CD4-positive, alpha-beta memory T cell (primary cell): ENCODE measurements around the gene F11R. TPM values are rescaled to one million over a fixed set of nuclear protein-coding genes. Genes with fewer than 3 reads are reported as not detected.
"Not testable (repeated sequence)": the region's sequence is repeated elsewhere in the genome, so short reads cannot be mapped to it uniquely, and the experiment has no call there.

Experiments
- CTCF ChIA-PET: fragments of 350-600 bp; sonication (Branson Sonifier 250); formaldehyde crosslinking; loops from one replicate; lab custom pipeline; 2021; ENCODE audit warnings: inconsistent platforms; ENCODE audit not compliant: partially characterized antibody; lab: Charles Lee
- POLR2A ChIA-PET: fragments of 350-600 bp; sonication (Branson Sonifier 250); formaldehyde crosslinking; loops from one replicate; lab custom pipeline; 2021; ENCODE audit not compliant: partially characterized antibody; lab: Charles Lee
- DNase-seq, 5 donors: peaks; one replicate each; pipeline versions ENCODE4 v3.0.0 to v3.0.0-alpha.2; 2020 to 2022; ENCODE audit warnings: mixed read lengths in 1 of 5
- H3K27ac ChIP-seq: one replicate; pipeline ENCODE4 v1.7.0; 2013; ENCODE audit warnings: low read depth, low read length
- H3K27me3 ChIP-seq: 2 replicates; pipeline ENCODE4 v1.7.0; 2013; ENCODE audit warnings: mild to moderate bottlenecking, low read length, moderate library complexity; ENCODE audit not compliant: insufficient read depth
- H3K36me3 ChIP-seq: 2 replicates; pipeline ENCODE4 v1.7.0; 2013; ENCODE audit warnings: mild to moderate bottlenecking, low read length, moderate library complexity; ENCODE audit not compliant: insufficient read depth
- H3K4me1 ChIP-seq: 2 replicates; pipeline ENCODE4 v1.7.0; 2013; ENCODE audit warnings: mild to moderate bottlenecking, low read length, moderate library complexity; ENCODE audit not compliant: insufficient read depth
- H3K4me3 ChIP-seq, 2 donors: one replicate each; pipeline ENCODE4 v1.7.0; 2013; ENCODE audit warnings: low read length in 2 of 2, mild to moderate bottlenecking in 1 of 2
- H3K9me3 ChIP-seq, 2 donors: one replicate each; pipeline ENCODE4 v1.7.0; 2013; ENCODE audit warnings: low read length in 2 of 2, control low read depth in 1 of 2; ENCODE audit not compliant: control insufficient read depth in 1 of 2
- H3K27ac Mint-ChIP-seq, 7 donors: one replicate each; pipeline ENCODE4 v1.8.0; 2020 to 2021; ENCODE audit warnings: mixed read lengths in 7 of 7, mild to moderate bottlenecking in 6 of 7, inconsistent platforms in 3 of 7, moderate library complexity in 3 of 7
- H3K27me3 Mint-ChIP-seq, 2 donors: one replicate each; pipeline ENCODE4 v1.8.0; 2020 to 2021; ENCODE audit warnings: mixed read lengths in 2 of 2
- H3K36me3 Mint-ChIP-seq, 2 donors: one replicate each; pipeline ENCODE4 v1.8.0; 2020 to 2021; ENCODE audit warnings: mixed read lengths in 2 of 2, inconsistent platforms in 1 of 2, mild to moderate bottlenecking in 1 of 2
- H3K4me1 Mint-ChIP-seq, 4 donors: one replicate each; pipeline ENCODE4 v1.8.0; 2020 to 2021; ENCODE audit warnings: mixed read lengths in 4 of 4, mild to moderate bottlenecking in 1 of 4
- H3K4me3 Mint-ChIP-seq, 8 donors: one replicate each; pipeline ENCODE4 v1.8.0; 2020 to 2021; ENCODE audit warnings: mixed read lengths in 8 of 8, mild to moderate bottlenecking in 7 of 8, moderate library complexity in 6 of 8, inconsistent platforms in 3 of 8
- H3K9me3 Mint-ChIP-seq, 8 donors: one replicate each; pipeline ENCODE4 v1.8.0; 2020 to 2021; ENCODE audit warnings: mixed read lengths in 8 of 8, mild to moderate bottlenecking in 5 of 8, inconsistent platforms in 3 of 8, moderate library complexity in 1 of 8
- intact Hi-C: fragments of 100-400 bp; cut with micrococcal nuclease; formaldehyde crosslinking; loops from one replicate; pipeline ENCODE4 v1.15.1; 2023
- polyA plus RNA-seq, 2 donors: library from polyadenylated mRNA; unstranded; fragments of 300-500 nt; fragmentation: Illumina TruSeq; gene quantifications; one replicate each; pipeline ENCODE4 v1.2.3, GENCODE V29; 2021
- total RNA-seq, 2 experiments: library from RNA; stranded (reverse); gene quantifications; one replicate each; pipeline ENCODE4 v1.2.3, GENCODE V29; 2021

F11R gene
- total and polyA plus RNA-seq, 4 experiments from 2014 or later, result 15.9 to 33.2 (median 23.2) TPM

GRCh38 chr1:161065681-161066080, 44.7 kb upstream of the F11R start:
- H3K9me3 ChIP-seq, H3K9me3 Mint-ChIP-seq, H3K27ac ChIP-seq, H3K27me3 Mint-ChIP-seq, DNase-seq, H3K27me3 ChIP-seq, H3K4me3 ChIP-seq: not testable (repeated sequence)
- Mint-ChIP-seq H3K4me3 (peak overlapping the region in 6 of 8 donors; percentile 9 to 96 (median 56)), H3K27ac (peak overlapping the region; percentile 42 to 92 (median 76)), H3K36me3 (peaks cover 37 to 65% of the 10 kb centered on the region in 2 donors), H3K4me1 (peaks cover 48 to 89% (median 65%) of the 10 kb centered on the region in 4 donors)
- ChIA-PET POLR2A (interaction anchor here (0.9 to 10.9 kb wide), 2 partner anchors 20 to 52 kb away, joined by 4 to 602 read pairs; partner anchors contain the start of genes NIT1, PFDN2, TSTD1 and USF1), CTCF (interaction anchor here (1.3 to 10.1 kb wide), 4 partner anchors 9 to 30 kb away, joined by 4 to 171 read pairs (median 82); partner anchors contain the start of genes KLHDC9, TSTD1 and USF1)
- H3K4me1 ChIP-seq, result peaks cover 82% of the 10 kb centered on the region
- peaks cover 12% of the 10 kb centered on the region for H3K36me3 ChIP-seq
- intact Hi-C loops, result loop anchor here (5.0 kb wide), 1 partner anchor 723 kb away; the partner anchor contains the start of genes COPA and NCSTN

- H3K9me3 Mint-ChIP-seq, H3K27me3 Mint-ChIP-seq, DNase-seq, intact Hi-C loops, H3K27me3 ChIP-seq, H3K9me3 ChIP-seq: not testable (repeated sequence)
- H3K36me3 Mint-ChIP-seq, result peaks cover 42 to 69% of the 10 kb centered on the region in 2 donors
- peaks cover 90% of the 10 kb centered on the region for H3K4me1 ChIP-seq
- POLR2A ChIA-PET, result interaction anchor here (1.3 to 10.9 kb wide), 2 partner anchors 19 to 33 kb away, joined by 8 to 602 read pairs; partner anchors contain the start of genes TSTD1 and USF1
- peaks cover 48 to 89% (median 68%) of the 10 kb centered on the region in 4 donors for H3K4me1 Mint-ChIP-seq
- CTCF ChIA-PET, result interaction anchor here (9.0 to 10.1 kb wide), 2 partner anchors 21 to 32 kb away, joined by 159 to 171 read pairs; partner anchors contain the start of genes KLHDC9, TSTD1 and USF1
- peak overlapping the region; percentile 80 to 94 (median 92) for H3K27ac Mint-ChIP-seq
- H3K4me3 ChIP-seq, result peak overlapping the region; percentile 9 to 23
- H3K27ac ChIP-seq, result peak overlapping the region; percentile 51
- H3K36me3 ChIP-seq, result peaks cover 22% of the 10 kb centered on the region
- peak overlapping the region; percentile 31 to 91 (median 75) for H3K4me3 Mint-ChIP-seq
Observed at GRCh38 chr1:161063936-161064335, 43.0 kb upstream of the F11R start.

- intact Hi-C loops, result no loop called here
- peaks cover 34 to 69% of the 10 kb centered on the region in 2 donors for H3K36me3 Mint-ChIP-seq
- Histone ChIP-seq H3K36me3 (peaks cover 33% of the 10 kb centered on the region), H3K4me3 (no peak overlapping the region), H3K4me1 (peaks cover 89% of the 10 kb centered on the region), H3K9me3 (no peaks in the 10 kb centered on the region), H3K27me3 (no peaks in the 10 kb centered on the region), H3K27ac (no peak overlapping the region)
- peak overlapping the region in 6 of 7 donors; percentile 22 to 92 (median 46) for H3K27ac Mint-ChIP-seq
- no peak for DNase-seq
- peak overlapping the region in 2 of 8 donors; percentile 34 to 61 for H3K4me3 Mint-ChIP-seq
- H3K27me3 Mint-ChIP-seq, result no peaks in the 10 kb centered on the region
- CTCF ChIA-PET, result interaction anchor here (1.1 to 2.3 kb wide), 5 partner anchors 15 to 78 kb away, joined by 3 to 10 read pairs (median 7); partner anchors contain the start of genes TSTD1 and USF1
- no peaks in the 10 kb centered on the region for H3K9me3 Mint-ChIP-seq
- peaks cover 40 to 77% (median 56%) of the 10 kb centered on the region in 4 donors for H3K4me1 Mint-ChIP-seq
- POLR2A ChIA-PET, result interaction anchor here (0.9 to 7.8 kb wide), 4 partner anchors 8 to 41 kb away, joined by 3 to 66 read pairs (median 18); partner anchors contain the start of genes ARHGAP30, F11R and USF1
Observed at GRCh38 chr1:161061419-161061818, 40.5 kb upstream of the F11R start.

- intact Hi-C loops, result no loop called here
- peaks cover 76% of the 10 kb centered on the region for H3K4me1 ChIP-seq
- no peaks in the 10 kb centered on the region for H3K9me3 ChIP-seq
- DNase-seq, result no peak
- CTCF ChIA-PET, result interaction anchor here (1.0 to 1.9 kb wide), 4 partner anchors 10 to 69 kb away, joined by 3 to 8 read pairs (median 4); partner anchors contain the start of genes ARHGAP30 and KLHDC9
- Mint-ChIP-seq H3K27me3 (no peaks in the 10 kb centered on the region), H3K27ac (peak overlapping the region; percentile 32 to 93 (median 74)), H3K4me1 (peaks cover 35 to 65% (median 46%) of the 10 kb centered on the region in 4 donors), H3K4me3 (peak overlapping the region in 1 of 8 donors; percentile 26), H3K36me3 (peaks cover 36 to 72% of the 10 kb centered on the region in 2 donors), H3K9me3 (no peaks in the 10 kb centered on the region)
- H3K27me3 ChIP-seq, result no peaks in the 10 kb centered on the region
- POLR2A ChIA-PET, result interaction anchor here (0.8 to 7.8 kb wide), 6 partner anchors 10 to 94 kb away, joined by 3 to 66 read pairs (median 5); partner anchors contain the start of genes ARHGAP30, F11R, KLHDC9 and UFC1
- H3K27ac ChIP-seq, result no peak overlapping the region
- no peak overlapping the region for H3K4me3 ChIP-seq
- H3K36me3 ChIP-seq, result peaks cover 48% of the 10 kb centered on the region
Observed at GRCh38 chr1:161059293-161059692, 38.3 kb upstream of the F11R start.

- POLR2A ChIA-PET, result interaction anchor here (0.6 to 21.2 kb wide), 5 partner anchors 9 to 80 kb away, joined by 3 to 602 read pairs (median 8); partner anchors contain the start of genes ARHGAP30, KLHDC9, TSTD1 and USF1
- H3K36me3 Mint-ChIP-seq, result peaks cover 56 to 76% of the 10 kb centered on the region in 2 donors
Observed at GRCh38 chr1:161054805-161055204, 33.9 kb upstream of the F11R start.

GRCh38 chr1:161054232-161054631, 33.3 kb upstream of the F11R start:
- peaks cover 25% of the 10 kb centered on the region for H3K4me1 ChIP-seq
- ChIA-PET POLR2A (interaction anchor here (1.8 to 21.2 kb wide), 4 partner anchors 8 to 43 kb away, joined by 4 to 602 read pairs (median 37); partner anchors contain the start of genes ARHGAP30, KLHDC9, TSTD1 and USF1), CTCF (interaction anchor here (1.1 to 2.3 kb wide), 7 partner anchors 9 to 76 kb away, joined by 3 to 10 read pairs (median 5); partner anchors contain the start of genes ARHGAP30, KLHDC9 and USF1)
- H3K27me3 ChIP-seq, result no peaks in the 10 kb centered on the region
- no peaks in the 10 kb centered on the region for H3K9me3 ChIP-seq
- Mint-ChIP-seq H3K27ac (peak overlapping the region in 3 of 7 donors; percentile 52 to 70 (median 55)), H3K36me3 (peaks cover 53 to 76% of the 10 kb centered on the region in 2 donors), H3K27me3 (no peaks in the 10 kb centered on the region), H3K4me3 (no peak overlapping the region), H3K9me3 (no peaks in the 10 kb centered on the region), H3K4me1 (peaks cover 8 to 37% (median 19%) of the 10 kb centered on the region in 4 donors)
- no peak overlapping the region for H3K4me3 ChIP-seq
- no peak overlapping the region for H3K27ac ChIP-seq
- peaks cover 73% of the 10 kb centered on the region for H3K36me3 ChIP-seq
- DNase-seq, result no peak
- intact Hi-C loops, result no loop called here

More at GRCh38 chr1:161054805-161055204, 33.9 kb upstream of the F11R start:
- Histone ChIP-seq H3K27me3 (no peaks in the 10 kb centered on the region), H3K9me3 (no peaks in the 10 kb centered on the region), H3K4me3 (no peak overlapping the region), H3K27ac (no peak overlapping the region), H3K36me3 (peaks cover 73% of the 10 kb centered on the region), H3K4me1 (peaks cover 31% of the 10 kb centered on the region)
- DNase-seq, result no peak
- H3K9me3 Mint-ChIP-seq, result no peaks in the 10 kb centered on the region
- H3K27ac Mint-ChIP-seq, result peak overlapping the region in 3 of 7 donors; percentile 17 to 24 (median 18)
- intact Hi-C loops, result no loop called here
- H3K27me3 Mint-ChIP-seq, result no peaks in the 10 kb centered on the region
- peaks cover 14 to 43% (median 24%) of the 10 kb centered on the region in 4 donors for H3K4me1 Mint-ChIP-seq
- CTCF ChIA-PET, result interaction anchor here (1.1 to 2.3 kb wide), 9 partner anchors 9 to 76 kb away, joined by 3 to 12 read pairs (median 6); partner anchors contain the start of genes ARHGAP30, KLHDC9 and USF1
- H3K4me3 Mint-ChIP-seq, result no peak overlapping the region
